HG02943 (cell line): ENCODE data around the gene OR51E1.

Experiments used
- ATAC-seq: cut with Tn5 transposase; IDR thresholded peaks from one replicate; pipeline ENCODE4 v1.9.1; 2021; ENCODE audit warnings: mild to moderate bottlenecking, low read depth, moderate library complexity; ENCODE audit not compliant: unreplicated experiment

Gene OR51E1

DNA sequence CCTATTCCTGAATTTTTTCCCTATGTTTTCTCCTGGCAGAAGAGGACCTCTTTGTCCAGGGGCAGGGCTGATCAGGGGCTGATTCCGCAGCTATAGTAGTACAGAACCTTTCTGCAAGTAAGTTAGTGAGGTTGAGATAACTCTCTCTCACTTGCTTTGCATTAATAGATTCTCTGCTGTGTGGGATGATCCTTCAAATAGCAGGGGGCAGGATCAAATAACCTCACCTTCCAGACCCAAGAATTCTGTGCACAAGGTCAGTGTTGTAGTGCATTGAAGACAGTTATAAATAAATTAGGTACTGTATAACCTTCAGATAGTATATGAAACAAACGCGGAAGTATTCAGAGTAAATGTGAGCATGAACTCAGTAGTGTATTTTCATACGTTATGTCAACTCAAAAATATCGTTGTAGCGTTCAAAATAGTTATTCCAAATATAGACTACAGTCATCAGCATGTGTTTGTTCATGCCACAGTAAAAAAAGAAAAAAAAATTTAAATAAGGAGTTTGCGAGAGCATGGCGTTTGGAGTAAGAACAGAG lies 61.1 kb downstream of the OR51E1 start:
- ATAC-seq = no peak
